ENCODE data around the gene AMELY. TPM values are rescaled to one million over a fixed set of nuclear protein-coding genes. Genes with fewer than 3 reads are reported as not detected.
"Not testable (repeated sequence)": the region's sequence is repeated elsewhere in the genome, so short reads cannot be mapped to it uniquely, and the experiment has no call there.

AMELY gene
- total and polyA plus RNA-seq, 2 donors from 2014 or later, result not detected

GRCh38 chrY:6849384-6849783, 62.2 kb downstream of the AMELY start:
- intact Hi-C loops (cut with DNase I), result no loop called here
- DNase-seq, result no peak
- H3K4me3 ChIP-seq (ENCODE audit: low read length in 3 of 3), result no peak overlapping the region

DNA sequence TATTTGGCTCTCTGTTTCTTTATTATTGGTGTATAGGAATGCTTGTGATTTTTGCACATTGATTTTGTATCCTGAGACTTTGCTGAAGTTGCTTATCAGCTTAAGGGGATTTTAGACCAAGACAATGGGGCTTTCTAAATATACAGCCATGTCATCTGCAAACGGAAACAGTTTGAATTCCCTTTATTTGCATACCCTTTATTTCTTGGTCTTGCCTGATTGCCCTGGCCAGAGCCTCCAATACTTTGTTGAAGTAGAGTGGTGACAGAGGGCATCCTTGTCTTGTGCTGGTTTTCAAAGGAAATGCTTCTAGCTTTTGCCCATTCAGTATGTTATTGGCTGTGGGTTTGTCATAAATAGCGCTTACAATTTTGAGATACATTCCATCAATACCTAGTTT, 68.9 kb downstream of the AMELY start:
- H3K9me3 ChIP-seq (ENCODE audit: control insufficient read depth in 2 of 3, insufficient read depth in 1 of 3, low read length in 3 of 3); H3K4me3 ChIP-seq (ENCODE audit: low read length in 3 of 3); H3K36me3 ChIP-seq (ENCODE audit: control insufficient read depth in 2 of 3, insufficient read depth in 3 of 3, low read length in 3 of 3); DNase-seq; H3K27me3 ChIP-seq (ENCODE audit: control insufficient read depth, insufficient read depth, low read length); H3K4me1 ChIP-seq (ENCODE audit: control insufficient read depth in 2 of 3, insufficient read depth in 2 of 3, low read depth in 1 of 3, low read length in 3 of 3); FAIRE-seq; intact Hi-C loops (cut with DNase I); H3K9ac ChIP-seq (ENCODE audit: low read length in 3 of 3); H3K27ac ChIP-seq (ENCODE audit: low read depth in 2 of 2, low read length in 2 of 2): not testable (repeated sequence)

More at GRCh38 chrY:6849384-6849783, 62.2 kb downstream of the AMELY start:
- no peak for FAIRE-seq
- Histone ChIP-seq H3K9ac (ENCODE audit: low read length in 3 of 3) (no peak overlapping the region), H3K27ac (ENCODE audit: low read depth in 2 of 2, low read length in 2 of 2) (no peak overlapping the region), H3K36me3 (ENCODE audit: control insufficient read depth in 2 of 3, insufficient read depth in 3 of 3, low read length in 3 of 3) (no peaks in the 10 kb centered on the region), H3K27me3 (ENCODE audit: control insufficient read depth, insufficient read depth, low read length) (no peaks in the 10 kb centered on the region), H3K4me1 (ENCODE audit: control insufficient read depth in 2 of 3, insufficient read depth in 2 of 3, low read depth in 1 of 3, low read length in 3 of 3) (no peaks in the 10 kb centered on the region), H3K9me3 (ENCODE audit: control insufficient read depth in 2 of 3, insufficient read depth in 1 of 3, low read length in 3 of 3) (no peaks in the 10 kb centered on the region)
- no peak for TF ChIP-seq CTCF (IDR thresholded peaks at IDR 0.05; ENCODE audit: borderline replicate concordance, extremely low read depth, insufficient read depth)

Other genes with a start within 250 kb of the AMELY start
- not detected for gene TBL1Y, start 1.1 kb downstream of the AMELY start, total RNA-seq
- gene TBL1Y, start 1.1 kb downstream of the AMELY start, polyA plus RNA-seq (ENCODE audit: insufficient read depth, low read depth, low replicate concordance), result 0.54 TPM